H1 (cell line): ENCODE data around the gene KRT32. TPM values are rescaled to one million over a fixed set of nuclear protein-coding genes. Genes with fewer than 3 reads are reported as not detected.

Source experiments
- CTCF ChIA-PET: fragments of 300-600 bp; sonication (Branson Sonifier 250); formaldehyde crosslinking; loops from one replicate; lab custom pipeline; 2021; ENCODE audit not compliant: partially characterized antibody; lab: Charles Lee
- POLR2A ChIA-PET: fragments of 300-600 bp; sonication (Branson Sonifier 250); formaldehyde crosslinking; loops from one replicate; lab custom pipeline; 2021; ENCODE audit warnings: inconsistent platforms; ENCODE audit not compliant: partially characterized antibody; lab: Charles Lee
- DNase-seq, 2 experiments: peaks; one replicate each; pipeline versions ENCODE4 v3.0.0 to v3.0.0-alpha.2; 2010 to 2022; ENCODE audit warnings: low spot score in 2 of 2, low read depth in 1 of 2, mixed read lengths in 1 of 2
- FAIRE-seq: peaks from 2 replicates; lab custom pipeline; 2011; peaks lifted over from hg19 to GRCh38; lab: Jason Lieb, UNC
- H2AFZ ChIP-seq: 2 replicates; pipeline ENCODE4 v1.8.1; 2012; ENCODE audit warnings: low read length, inconsistent platforms
- H2AK5ac ChIP-seq: 2 replicates; pipeline ENCODE4 v1.6.1; 2013; ENCODE audit warnings: low read depth, low read length
- H2BK120ac ChIP-seq: replicated peaks from 2 replicates; pipeline ENCODE3; 2013; ENCODE audit warnings: low read depth, low read length, inconsistent platforms
- H2BK12ac ChIP-seq: 2 replicates; pipeline ENCODE4 v1.6.1; 2013; ENCODE audit warnings: low read depth, low read length
- H2BK15ac ChIP-seq: 2 replicates; pipeline ENCODE4 v1.6.1; 2013; ENCODE audit warnings: low read length
- H2BK20ac ChIP-seq: 2 replicates; pipeline ENCODE4 v1.6.1; 2013; ENCODE audit warnings: low read length
- H2BK5ac ChIP-seq: 2 replicates; pipeline ENCODE4 v1.6.1; 2013; ENCODE audit warnings: low read depth, low read length
- H3K14ac ChIP-seq: 2 replicates; pipeline ENCODE4 v1.6.1; 2013; ENCODE audit warnings: inconsistent platforms; ENCODE audit not compliant: insufficient read length
- H3K18ac ChIP-seq: 2 replicates; pipeline ENCODE4 v1.6.1; 2013; ENCODE audit warnings: low read length; ENCODE audit errors: extremely low read depth
- H3K23ac ChIP-seq: 2 replicates; pipeline ENCODE4 v1.6.1; 2013; ENCODE audit warnings: inconsistent platforms; ENCODE audit not compliant: insufficient read length
- H3K23me2 ChIP-seq: 2 replicates; pipeline ENCODE4 v1.6.1; 2013; ENCODE audit warnings: low read depth, low read length
- H3K27ac ChIP-seq: 2 replicates; pipeline ENCODE4 v1.6.1; 2011; ENCODE audit warnings: low read depth, low read length, inconsistent platforms
- H3K27me3 ChIP-seq, 4 experiments: replicated peaks in 1 of 4; 1 replicate in 1 of 4; 2 replicates in 3 of 4; pipeline versions ENCODE4 v1.6.1 to v1.8.1; 2011 to 2013; ENCODE audit warnings: low read length in 3 of 4, mild to moderate bottlenecking in 3 of 4, inconsistent platforms in 2 of 4, mixed read lengths in 2 of 4, moderate library complexity in 1 of 4; ENCODE audit not compliant: control insufficient read depth in 3 of 4, insufficient read depth in 3 of 4; ENCODE audit errors: extremely low read depth in 1 of 4
- H3K36me3 ChIP-seq, 4 experiments: 2 replicates each; pipeline versions ENCODE4 v1.6.1 to v1.8.1; 2011 to 2013; ENCODE audit warnings: mild to moderate bottlenecking in 4 of 4, low read length in 3 of 4, moderate library complexity in 2 of 4, control low read depth in 1 of 4, inconsistent platforms in 1 of 4; ENCODE audit not compliant: insufficient read depth in 4 of 4, control insufficient read depth in 2 of 4
- H3K4ac ChIP-seq: replicated peaks from 2 replicates; pipeline ENCODE3; 2013; ENCODE audit warnings: low read length, low read depth, mixed read lengths, inconsistent platforms; ENCODE audit not compliant: insufficient read length
- H3K4me1 ChIP-seq, 4 experiments: replicated peaks in 1 of 4; 1 replicate in 1 of 4; 2 replicates in 3 of 4; pipeline versions ENCODE4 v1.6.1 to v1.8.1; 2011 to 2013; ENCODE audit warnings: low read length in 3 of 4, inconsistent platforms in 2 of 4, mixed read lengths in 1 of 4; ENCODE audit not compliant: insufficient read depth in 4 of 4, control insufficient read depth in 3 of 4
- H3K4me2 ChIP-seq, 2 experiments: 2 replicates each; pipeline versions ENCODE4 v1.6.1 to v1.8.1; 2011 to 2013; ENCODE audit warnings: low read depth in 2 of 2, low read length in 2 of 2, control low read depth in 1 of 2, inconsistent platforms in 1 of 2, mild to moderate bottlenecking in 1 of 2; ENCODE audit not compliant: insufficient read depth in 1 of 2
- H3K4me3 ChIP-seq, 4 experiments: fragments of 200-600, 300-600 bp in 1 of 4; sonication (generic), shearing (Covaris generic), sonication (Bioruptor Twin) in 1 of 4; 2 replicates each; pipeline versions ENCODE4 v1.5.1 to v1.8.1; 2011 to 2016; ENCODE audit warnings: low read length in 4 of 4, low read depth in 3 of 4, control low read depth in 2 of 4, inconsistent platforms in 2 of 4, mild to moderate bottlenecking in 2 of 4, mixed read lengths in 1 of 4, moderate library complexity in 1 of 4; ENCODE audit not compliant: insufficient read depth in 2 of 4; ENCODE audit errors: extremely low read depth in 1 of 4
- H3K56ac ChIP-seq: replicated peaks from 2 replicates; pipeline ENCODE3; 2013; ENCODE audit warnings: low read depth, mild to moderate bottlenecking, mixed read lengths, low read length, inconsistent platforms; ENCODE audit not compliant: insufficient read length
- H3K79me1 ChIP-seq: 2 replicates; pipeline ENCODE4 v1.6.1; 2013; ENCODE audit warnings: low read depth, low read length, control low read depth
- H3K79me2 ChIP-seq, 2 experiments: 2 replicates each; pipeline versions ENCODE4 v1.6.1 to v1.8.1; 2012 to 2013; ENCODE audit warnings: low read length in 2 of 2, mild to moderate bottlenecking in 2 of 2, inconsistent platforms in 1 of 2; ENCODE audit not compliant: insufficient read depth in 2 of 2, control insufficient read depth in 1 of 2
- H3K9ac ChIP-seq, 4 experiments: replicated peaks in 1 of 4; 1 replicate in 1 of 4; 2 replicates in 3 of 4; pipeline versions ENCODE4 v1.6.1 to v1.8.1; 2011 to 2013; ENCODE audit warnings: low read depth in 3 of 4, low read length in 3 of 4, control low read depth in 2 of 4, mild to moderate bottlenecking in 2 of 4, moderate library complexity in 2 of 4, inconsistent platforms in 1 of 4; ENCODE audit errors: extremely low read depth in 1 of 4
- H3K9me3 ChIP-seq, 2 experiments: 2 replicates each; pipeline versions ENCODE4 v1.6.1 to v1.8.1; 2012 to 2013; ENCODE audit warnings: mild to moderate bottlenecking in 2 of 2, moderate library complexity in 2 of 2, control low read depth in 1 of 2, inconsistent platforms in 1 of 2, low read depth in 1 of 2, low read length in 1 of 2, mixed read lengths in 1 of 2; ENCODE audit not compliant: insufficient read depth in 2 of 2
- H4K20me1 ChIP-seq, 2 experiments: replicated peaks in 1 of 2; 2 replicates each; pipeline versions ENCODE3 to v1.8.1; 2011 to 2013; ENCODE audit warnings: inconsistent platforms in 2 of 2, low read length in 2 of 2, mild to moderate bottlenecking in 1 of 2; ENCODE audit not compliant: insufficient read depth in 2 of 2, control insufficient read depth in 1 of 2
- H4K5ac ChIP-seq: 2 replicates; pipeline ENCODE4 v1.6.1; 2013; ENCODE audit warnings: low read length, low read depth, mixed read lengths, inconsistent platforms; ENCODE audit not compliant: insufficient read length
- H4K8ac ChIP-seq: 2 replicates; pipeline ENCODE4 v1.8.0; 2013; ENCODE audit warnings: mild to moderate bottlenecking, moderate library complexity, low read length, inconsistent platforms; ENCODE audit not compliant: insufficient read depth; ENCODE audit errors: extremely low read depth
- H4K91ac ChIP-seq: replicated peaks from 2 replicates; pipeline ENCODE3; 2013; ENCODE audit warnings: low read length, mixed read lengths, inconsistent platforms; ENCODE audit not compliant: insufficient read length
- BCL11A ChIP-seq, 2 experiments: IDR thresholded peaks; one replicate each; pipeline ENCODE4 v1.6.1; 2011; ENCODE audit warnings: low read depth in 2 of 2, low read length in 2 of 2, mild to moderate bottlenecking in 2 of 2
- CEBPB ChIP-seq: IDR thresholded peaks from 2 replicates; pipeline ENCODE4 v1.6.1; 2012; ENCODE audit warnings: low read depth, low read length
- CHD1 ChIP-seq: IDR thresholded peaks from 2 replicates; pipeline ENCODE4 v1.6.1; 2012; ENCODE audit warnings: low read depth, low read length, improper control_type of control experiment
- GTF2F1 ChIP-seq: IDR thresholded peaks from 2 replicates; pipeline ENCODE4 v1.6.1; 2012; ENCODE audit warnings: low read depth, low read length, improper control_type of control experiment, borderline replicate concordance
- HDAC6 ChIP-seq: IDR thresholded peaks from one replicate; pipeline ENCODE4 v1.7.1; 2012; ENCODE audit warnings: low read depth, mild to moderate bottlenecking, inconsistent platforms, low read length, moderate library complexity
- JUN ChIP-seq: IDR thresholded peaks from 2 replicates; pipeline ENCODE4 v1.6.1; 2011; ENCODE audit warnings: low read depth, mild to moderate bottlenecking, improper control_type of control experiment, low read length
- KDM4A ChIP-seq: IDR thresholded peaks from one replicate; pipeline ENCODE4 v1.7.1; 2012; ENCODE audit warnings: low read depth, mild to moderate bottlenecking, moderate library complexity, low read length, inconsistent platforms; ENCODE audit not compliant: severe bottlenecking
- NANOG ChIP-seq: IDR thresholded peaks from 2 replicates; pipeline ENCODE4 v1.6.1; 2011; ENCODE audit warnings: low read length, low read depth, mild to moderate bottlenecking, inconsistent platforms; ENCODE audit not compliant: insufficient read depth, poor library complexity, severe bottlenecking
- RBBP5 ChIP-seq: IDR thresholded peaks from 2 replicates; pipeline ENCODE4 v1.7.1; 2012; ENCODE audit warnings: low read depth, mild to moderate bottlenecking, inconsistent platforms, low read length, moderate library complexity, borderline replicate concordance
- SIN3A ChIP-seq, 2 experiments: IDR thresholded peaks in 1 of 2; conservative IDR thresholded peaks in 1 of 2; 2 replicates each; pipeline ENCODE4 v1.6.1; 2011 to 2012; ENCODE audit warnings: low read length in 2 of 2, improper control_type of control experiment in 1 of 2, low read depth in 1 of 2, mild to moderate bottlenecking in 1 of 2
- SUZ12 ChIP-seq: fragments of 200-600 bp; sonication (generic); IDR thresholded peaks from 2 replicates; pipeline ENCODE4 v1.6.1; 2012; ENCODE audit warnings: mild to moderate bottlenecking, inconsistent platforms, low read length, moderate library complexity, mixed read lengths
- TAF1 ChIP-seq: IDR thresholded peaks from 2 replicates; pipeline ENCODE4 v1.6.1; 2011; ENCODE audit warnings: mild to moderate bottlenecking, low read depth, low read length
- TCF12 ChIP-seq: IDR thresholded peaks from 2 replicates; pipeline ENCODE4 v1.6.1; 2011; ENCODE audit warnings: low read depth, mild to moderate bottlenecking, low read length
- TEAD4 ChIP-seq: IDR thresholded peaks from 2 replicates; pipeline ENCODE4 v1.6.1; 2012; ENCODE audit warnings: low read depth, low read length, inconsistent platforms, mixed read lengths
- YY1 ChIP-seq: IDR thresholded peaks from 2 replicates; pipeline ENCODE4 v1.6.1; 2011; ENCODE audit warnings: low read depth, mild to moderate bottlenecking, low read length
- WGBS, 2 experiments: shearing (Covaris generic) in 1 of 2; methylation state at CpG; one replicate each; pipeline versions ENCODE4 v1.1.6 to v1.1.7; 2013 to 2015; ENCODE audit warnings: low lambda C conversion rate in 2 of 2, mixed read lengths in 2 of 2, inconsistent platforms in 1 of 2, low coverage in 1 of 2, missing lambda C conversion rate in 1 of 2; ENCODE audit not compliant: insufficient replicate concordance in 2 of 2, insufficient coverage in 1 of 2, insufficient read length in 1 of 2; ENCODE audit errors: extremely low coverage in 1 of 2, missing lambda C conversion rate in 1 of 2; 5-methylcytosine and 5-hydroxymethylcytosine counted together
- polyA plus RNA-seq, 7 experiments: library from polyadenylated mRNA; depleted of rRNA in 3 of 7; stranded (reverse) in 5 of 7; unstranded in 2 of 7; fragments of >200 nt in 5 of 7; fragments of 200-250 nt in 2 of 7; gene quantifications; 1 replicate in 5 of 7; 2 replicates in 1 of 7; 4 replicates in 1 of 7; pipeline versions ENCODE4 v1.2.1 to v1.2.3, GENCODE V29; 2011 to 2013; ENCODE audit warnings: missing spikeins in 2 of 7, mixed read lengths in 2 of 7
- total RNA-seq: library from RNA; stranded (reverse); fragmentation: NEBNext Ultra II Directional; extraction: Animal tissue kit (Norgen Biotek cat#: 25700); gene quantifications from 2 replicates; pipeline ENCODE4 v1.2.1, GENCODE V29; 2021

KRT32 gene
- total and polyA plus RNA-seq, 2 of the 8 experiments (the other 6 are each of a cell fraction or from before 2014, with no cell fraction given) = not detected

DNA sequence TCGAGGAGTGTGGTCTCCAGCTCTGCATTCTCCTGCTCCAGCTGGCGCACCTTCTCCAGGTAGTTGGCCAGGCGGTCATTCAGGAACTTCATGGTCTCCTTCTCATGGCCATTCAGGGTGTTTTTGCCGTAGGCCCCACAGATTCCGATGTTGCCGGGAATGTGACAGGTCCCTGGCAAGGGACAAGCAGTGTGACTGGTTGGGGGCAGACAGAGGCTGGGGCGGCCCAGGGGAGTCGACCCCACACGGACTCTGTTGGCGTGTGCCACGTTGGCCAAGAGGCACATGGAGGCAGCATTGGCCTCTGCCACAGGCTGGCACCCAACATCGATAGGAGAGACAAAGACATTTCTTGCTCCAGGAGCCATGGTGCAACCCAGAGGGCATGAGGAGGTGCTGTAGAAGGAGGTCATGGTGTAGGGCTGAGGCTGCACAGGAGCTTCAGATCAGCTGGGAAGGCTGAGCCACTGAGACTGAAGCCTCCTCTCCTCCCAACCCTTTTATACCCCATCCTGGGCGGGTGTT is 43.0 kb downstream of the KRT32 start, which contains the start of gene KRT37:
TSS of gene KRT37 (minus strand) at position 475 of the 525 bp plus-strand sequence. CDS start at position 413, 62 bp downstream.
- CTCF ChIA-PET = interaction anchor here (1.0 kb wide), 1 partner anchor 10 kb away, joined by 3 read pairs; no protein-coding TSS in a partner anchor
- Histone ChIP-seq H2BK20ac (no peak within 1 kb of the TSS), H3K23ac (no peak within 1 kb of the TSS), H3K9me3 (no peaks in the 10 kb centered on the region), H3K4me2 (no peak within 1 kb of the TSS), H2AK5ac (no peak within 1 kb of the TSS), H3K4me3 (no peak within 1 kb of the TSS), H2BK15ac (no peak within 1 kb of the TSS), H3K27me3 (no peaks in the 10 kb centered on the region), H3K18ac (no peak within 1 kb of the TSS), H3K14ac (no peak within 1 kb of the TSS), H3K79me2 (no peaks in the 10 kb centered on the region), H2AFZ (no peak within 1 kb of the TSS), H4K91ac (no peak within 1 kb of the TSS), H4K8ac (no peak within 1 kb of the TSS), H3K79me1 (no peaks in the 10 kb centered on the region), H2BK12ac (no peak within 1 kb of the TSS), H2BK120ac (no peak within 1 kb of the TSS), H3K4me1 (peaks cover 0 to 3% (median 0%) of the 10 kb centered on the region in 4 experiments; a peak in 1 of 7 replicates), H3K23me2 (no peaks in the 10 kb centered on the region), H3K56ac (no peak within 1 kb of the TSS), H4K20me1 (no peaks in the 10 kb centered on the region), H4K5ac (no peak within 1 kb of the TSS), H3K9ac (0 out of 7 replicates have a peak within 1 kb of the TSS, but pooled peaks of 1 of the 4 experiments have one; percentile 13), H3K4ac (no peak within 1 kb of the TSS), H3K36me3 (no peaks in the 10 kb centered on the region), H2BK5ac (no peak within 1 kb of the TSS), H3K27ac (no peak within 1 kb of the TSS)
- POLR2A ChIA-PET = no interaction called here
- no peak for FAIRE-seq
- no peak for DNase-seq
- WGBS, 2 experiments = 95% methylated on average over 7 of the region's 13 CpGs; no CpG with 5 or more reads in 1 of the 2 experiments
- no peak for TF ChIP-seq RBBP5
- no peak for TF ChIP-seq CHD1
- TF ChIP-seq JUN = no peak
- TF ChIP-seq TAF1 = no peak
- no peak for TF ChIP-seq YY1
- TF ChIP-seq BCL11A (IDR thresholded peaks at IDR 0.05; ENCODE audit: low read depth in 2 of 2, low read length in 2 of 2) = no peak
- TF ChIP-seq CEBPB = no peak
- TF ChIP-seq TCF12 = no peak
- TF ChIP-seq NANOG = no peak
- TF ChIP-seq HDAC6 = no peak
- TF ChIP-seq KDM4A = no peak
- TF ChIP-seq TEAD4 = no peak
- TF ChIP-seq SIN3A (conservative IDR thresholded peaks at IDR 0.05 in 1 of 2, IDR thresholded peaks at IDR 0.05 in 1 of 2; ENCODE audit: low read depth in 1 of 2, low read length in 2 of 2) = no peak
- TF ChIP-seq SUZ12 = no peak
- no peak for TF ChIP-seq GTF2F1
